Measurements from ENCODE around the gene BRF1.

BRF1 gene

DNA sequence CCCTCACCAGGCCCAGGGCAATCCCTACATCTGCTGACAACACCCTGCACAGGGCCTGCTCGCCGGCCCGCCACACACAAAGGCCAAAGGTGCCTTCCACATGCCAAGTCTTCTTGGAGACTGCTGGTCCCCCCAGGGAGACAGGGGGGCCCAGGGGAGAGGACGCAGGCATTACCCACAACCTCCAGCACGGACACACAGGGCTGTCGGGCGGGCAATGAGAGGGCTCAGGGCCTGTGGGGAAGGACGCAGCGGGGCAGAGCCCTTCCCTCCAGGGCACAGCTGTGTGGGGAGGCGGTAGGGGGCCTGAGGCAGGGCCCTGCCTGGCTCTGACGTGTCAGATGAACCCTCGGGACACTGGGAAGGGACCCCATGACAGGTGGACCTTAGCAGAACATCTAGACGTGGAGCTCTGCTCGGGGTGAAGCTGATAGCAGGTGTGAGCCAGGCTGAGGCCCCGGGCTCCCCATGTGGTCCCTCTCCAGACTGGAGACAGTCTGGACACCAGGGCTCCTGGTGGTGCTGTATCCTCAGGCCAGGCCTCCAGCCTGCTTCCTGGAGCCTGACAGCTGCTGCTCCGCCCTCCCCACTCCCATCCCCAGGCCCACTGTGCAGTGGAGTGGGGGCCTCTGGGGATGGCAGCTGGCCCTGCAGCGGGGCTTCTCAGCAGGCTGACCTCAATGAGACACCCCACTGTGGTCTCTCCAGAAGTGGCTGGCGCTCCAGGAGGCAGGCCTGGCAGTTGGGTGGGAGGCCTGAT lies 88.1 kb downstream of the BRF1 start:
- DNase-seq (ENCODE audit: low read depth in 2 of 3, low spot score in 1 of 3) = no peak

DNA sequence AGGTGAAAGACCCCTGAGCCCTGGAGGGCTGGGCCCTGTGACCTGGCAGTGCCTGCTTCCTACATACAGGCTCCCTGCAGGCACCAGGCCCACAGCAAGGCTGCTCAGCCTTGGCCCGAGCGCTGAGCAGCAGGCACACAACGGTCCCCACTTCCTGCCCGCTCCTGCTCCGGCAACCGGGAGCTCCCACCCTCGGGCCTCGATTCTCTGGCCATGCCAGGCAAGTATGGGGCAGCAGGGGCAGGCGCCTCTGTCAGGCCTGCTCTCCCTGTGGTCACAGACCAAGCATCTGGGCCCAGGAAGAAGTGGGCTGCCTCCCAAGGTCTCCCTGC lies 89.1 kb downstream of the BRF1 start:
- DNase-seq (ENCODE audit: low read depth in 2 of 3, low spot score in 1 of 3) = no peak

DNA sequence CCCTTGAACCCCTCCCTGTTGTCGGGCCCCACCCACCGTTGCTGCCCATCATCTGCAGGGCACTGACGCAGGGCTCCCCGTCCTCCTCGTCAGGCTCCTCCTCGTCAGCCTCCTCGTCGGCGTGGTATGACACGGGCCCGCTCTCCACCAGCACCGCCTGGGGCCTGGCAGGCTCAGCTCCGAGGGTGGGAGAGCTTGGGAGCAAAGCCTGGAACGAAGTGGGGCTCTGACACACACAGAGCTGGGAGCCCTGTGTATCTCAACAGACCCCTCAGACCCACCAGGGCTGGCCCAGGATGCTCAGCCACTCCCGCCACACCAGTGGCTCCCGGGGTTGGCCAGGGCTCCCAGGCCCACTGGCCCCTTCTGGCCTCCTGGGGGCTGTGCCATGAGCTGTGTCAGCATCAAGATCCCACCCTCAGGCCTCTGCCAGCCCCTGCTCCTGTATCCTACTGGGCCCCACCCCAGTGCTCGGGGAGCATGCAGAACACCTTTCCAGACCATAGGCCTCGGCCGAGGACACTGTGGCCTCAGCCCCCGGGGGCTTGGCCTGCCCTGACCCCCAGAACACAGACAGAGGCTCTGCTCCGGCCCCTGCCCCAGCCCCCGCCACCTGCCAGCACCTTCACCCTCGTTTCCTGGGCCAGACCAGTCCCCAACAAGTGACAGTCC lies 89.6 kb downstream of the BRF1 start:
- no peak for DNase-seq (ENCODE audit: low read depth in 2 of 3, low spot score in 1 of 3)

DNA sequence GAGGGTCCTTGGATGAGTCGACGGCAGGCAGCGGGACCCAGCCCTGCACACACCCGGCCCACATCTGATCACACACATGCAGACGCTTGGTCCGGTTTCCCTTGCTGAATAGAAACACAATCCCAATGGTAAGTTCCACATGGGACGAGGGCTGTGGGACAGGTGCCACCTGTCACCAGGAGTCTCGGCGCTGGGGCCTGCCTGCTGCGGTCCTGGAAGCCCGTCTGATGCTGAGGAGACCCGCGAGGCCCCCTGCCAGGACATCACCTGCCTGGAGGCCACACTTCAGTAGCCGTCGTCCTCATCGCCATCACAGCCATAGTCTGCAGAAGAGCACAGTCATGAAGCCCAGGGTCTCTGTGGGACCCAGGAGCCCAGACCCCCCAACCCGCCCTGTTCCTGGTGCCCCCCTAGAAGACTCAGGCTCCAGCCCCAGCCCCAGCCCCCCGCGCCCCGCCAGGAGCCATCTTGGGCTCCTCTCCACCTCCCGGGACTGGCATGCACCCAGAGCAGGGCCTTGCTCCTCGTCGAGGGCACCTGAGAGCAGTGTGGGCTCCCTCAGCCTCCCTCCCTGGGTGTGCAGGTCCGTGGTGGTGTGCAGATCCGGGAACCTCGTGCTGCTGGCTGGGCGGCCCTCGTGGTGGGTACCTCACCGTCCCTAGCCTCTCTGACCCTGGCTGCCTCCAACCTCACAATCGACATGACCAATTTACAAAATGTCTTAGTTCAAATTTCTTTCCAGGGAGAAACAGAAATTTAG lies 90.4 kb downstream of the BRF1 start:
- DNase-seq (ENCODE audit: low read depth in 2 of 3, low spot score in 1 of 3) = no peak

DNA sequence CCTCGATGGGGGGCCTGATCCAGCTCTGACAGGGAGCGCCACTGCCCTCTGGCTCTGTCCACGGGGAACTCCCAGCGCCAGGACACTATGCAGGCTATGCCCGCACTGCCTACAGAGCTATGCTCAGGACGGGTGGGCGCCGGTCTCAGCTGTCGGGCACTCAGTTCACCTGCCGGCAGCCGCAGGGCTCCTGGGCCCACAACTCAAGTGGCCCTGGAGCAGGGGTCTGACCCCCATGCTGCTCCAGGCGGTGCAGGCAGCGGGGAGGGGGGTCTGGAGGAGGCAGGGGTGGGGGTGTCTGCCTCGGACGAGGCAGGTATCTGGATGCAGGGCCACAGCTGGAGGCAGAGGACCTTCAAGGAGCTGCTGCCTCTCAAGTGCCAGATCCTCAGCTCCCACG lies 91.2 kb downstream of the BRF1 start:
- no peak for DNase-seq (ENCODE audit: low read depth in 2 of 3, low spot score in 1 of 3)

DNA sequence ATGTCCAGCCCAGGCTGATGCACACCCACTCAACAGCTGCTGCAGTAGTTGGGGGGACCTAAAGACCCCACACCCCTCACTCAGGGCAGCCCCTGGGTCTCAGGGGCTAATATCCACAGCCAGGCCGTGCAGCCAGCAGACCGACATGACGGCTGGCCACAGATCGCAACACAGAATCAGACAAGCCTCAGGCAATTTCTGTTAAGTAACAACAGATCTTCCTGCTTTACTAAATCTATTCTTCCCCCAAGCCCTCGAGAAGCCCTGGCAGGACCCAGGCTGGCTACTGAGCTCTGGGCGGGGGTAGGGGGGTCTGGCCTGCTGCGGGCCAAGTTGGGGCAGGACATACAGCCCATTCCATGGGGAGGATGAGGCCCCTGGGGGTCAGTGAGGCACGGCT lies 91.7 kb downstream of the BRF1 start:
- no peak for DNase-seq (ENCODE audit: low read depth in 2 of 3, low spot score in 1 of 3)

DNA sequence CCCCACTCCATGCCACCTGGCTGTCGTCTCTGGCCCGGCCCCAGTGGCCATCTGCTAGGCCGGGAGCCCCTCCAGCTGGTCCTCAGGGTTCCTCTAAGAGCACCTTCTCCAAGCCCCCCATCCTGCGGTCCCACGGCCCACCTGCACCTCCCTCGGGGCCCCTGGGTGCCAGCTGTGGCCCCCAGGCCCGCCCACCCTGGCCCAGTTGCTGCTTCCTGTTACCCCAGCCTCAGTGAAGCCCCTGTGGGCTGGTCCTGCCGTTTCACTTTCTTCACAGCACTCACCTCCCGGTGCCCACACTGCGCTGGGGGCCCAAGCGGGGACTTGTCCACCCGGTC lies 92.1 kb downstream of the BRF1 start:
- DNase-seq (ENCODE audit: low read depth in 2 of 3, low spot score in 1 of 3) = no peak

DNA sequence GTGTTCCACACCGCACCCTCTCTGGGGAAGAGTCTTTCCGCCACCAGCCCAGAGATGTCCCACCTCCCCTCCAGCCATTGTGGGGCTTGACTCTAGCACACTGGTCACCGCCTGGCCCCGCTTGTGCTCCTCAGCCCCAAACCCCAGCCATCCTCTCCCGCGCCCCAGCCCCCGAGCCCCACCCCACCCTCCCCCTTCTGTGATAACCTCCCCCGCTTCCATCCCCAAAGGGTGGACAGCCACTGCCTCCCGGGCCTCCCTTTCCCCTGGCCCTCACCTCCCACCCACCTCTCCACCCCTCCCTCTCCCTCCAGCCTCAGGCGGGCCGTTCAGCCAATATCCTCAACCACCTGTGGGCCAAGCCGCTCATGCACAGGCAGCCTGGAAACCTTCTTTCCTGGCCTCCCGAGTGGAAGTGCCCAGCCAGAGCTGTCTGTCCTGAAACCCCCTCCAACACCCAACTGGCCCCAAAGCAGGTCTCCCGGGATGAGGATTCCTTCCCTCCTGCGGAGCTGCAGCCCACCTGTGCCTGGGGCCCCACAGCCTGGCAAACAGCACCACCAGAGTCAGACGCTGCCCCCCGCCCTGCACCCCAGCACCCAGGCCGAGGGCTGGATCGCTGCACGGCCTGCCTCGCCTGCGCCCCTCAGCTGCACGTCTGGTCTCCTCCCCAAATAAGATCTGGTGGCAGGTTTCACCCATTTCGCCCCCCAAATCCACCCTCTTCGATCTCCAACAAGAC lies 92.6 kb downstream of the BRF1 start:
- no peak for DNase-seq (ENCODE audit: low read depth in 2 of 3, low spot score in 1 of 3)

DNA sequence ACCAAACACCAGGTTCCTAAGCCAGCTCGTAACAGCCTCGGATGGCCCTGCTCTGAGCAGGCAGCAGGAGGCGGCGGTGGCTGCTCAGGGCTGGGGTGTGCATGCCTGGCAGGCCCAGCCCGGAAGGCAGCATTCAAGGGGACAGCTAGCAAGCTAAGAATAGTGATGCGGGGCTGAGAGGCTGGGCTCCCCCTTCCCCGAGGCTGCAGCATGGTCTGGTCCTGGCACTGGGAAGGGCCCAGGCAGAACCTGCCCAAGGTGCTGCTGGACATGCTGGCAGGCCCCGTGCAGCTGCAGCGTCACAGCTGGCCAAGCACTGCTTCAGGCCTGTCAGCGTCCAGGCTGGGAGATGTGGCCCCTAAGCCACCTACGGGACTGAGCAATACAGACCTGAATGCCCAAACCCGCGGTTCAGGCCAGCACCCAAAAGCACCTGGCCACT lies 93.3 kb downstream of the BRF1 start:
- DNase-seq (ENCODE audit: low read depth in 2 of 3, low spot score in 1 of 3) = no peak

DNA sequence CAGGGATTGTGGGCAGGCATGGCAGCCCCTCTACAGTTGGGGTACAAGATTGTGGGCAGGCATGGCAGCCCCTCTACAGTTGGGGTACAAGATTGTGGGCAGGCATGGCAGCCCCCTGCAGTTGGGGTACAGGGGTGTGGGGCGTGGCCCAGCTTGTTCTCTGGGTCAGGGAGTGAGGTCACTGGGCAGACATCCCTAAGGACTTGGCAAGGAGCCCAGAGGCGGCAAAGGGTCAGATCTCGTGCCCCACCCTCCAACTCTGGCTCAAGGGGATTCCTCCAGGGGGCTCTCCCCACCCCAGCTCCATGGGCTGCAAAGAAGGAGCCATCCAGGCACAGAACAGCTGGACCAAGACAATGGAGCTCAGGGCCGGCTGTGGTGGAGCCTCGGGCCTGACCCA lies 93.9 kb downstream of the BRF1 start:
- DNase-seq (ENCODE audit: low read depth in 2 of 3, low spot score in 1 of 3) = no peak

DNA sequence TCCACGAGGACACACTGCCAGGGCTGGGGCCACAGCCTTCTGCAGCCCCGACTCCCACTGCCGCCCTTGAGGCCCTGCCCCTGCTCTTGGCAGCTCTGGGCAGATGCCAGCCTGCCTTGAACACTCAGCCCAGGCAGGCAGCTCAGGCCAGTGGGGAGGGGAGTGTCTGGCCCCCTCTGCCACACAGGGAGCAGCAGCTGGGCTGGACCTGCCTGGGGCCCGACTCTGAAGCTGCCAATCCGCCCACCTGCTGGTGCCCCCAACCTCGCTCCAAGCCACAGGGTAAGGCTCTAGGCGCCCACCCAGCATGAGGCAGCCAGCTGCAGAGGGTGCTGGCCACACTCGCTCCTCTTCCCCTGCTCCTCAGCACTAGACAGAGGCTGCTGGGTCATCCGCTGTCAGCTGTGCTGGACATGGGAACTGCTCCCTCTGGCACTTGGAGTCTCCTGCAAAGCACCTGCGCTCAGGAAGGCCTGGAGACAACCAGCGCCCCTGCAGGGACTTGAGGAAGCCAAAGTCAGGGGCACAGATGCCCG lies 95.1 kb downstream of the BRF1 start:
- no peak for DNase-seq (ENCODE audit: low read depth in 2 of 3, low spot score in 1 of 3)

DNA sequence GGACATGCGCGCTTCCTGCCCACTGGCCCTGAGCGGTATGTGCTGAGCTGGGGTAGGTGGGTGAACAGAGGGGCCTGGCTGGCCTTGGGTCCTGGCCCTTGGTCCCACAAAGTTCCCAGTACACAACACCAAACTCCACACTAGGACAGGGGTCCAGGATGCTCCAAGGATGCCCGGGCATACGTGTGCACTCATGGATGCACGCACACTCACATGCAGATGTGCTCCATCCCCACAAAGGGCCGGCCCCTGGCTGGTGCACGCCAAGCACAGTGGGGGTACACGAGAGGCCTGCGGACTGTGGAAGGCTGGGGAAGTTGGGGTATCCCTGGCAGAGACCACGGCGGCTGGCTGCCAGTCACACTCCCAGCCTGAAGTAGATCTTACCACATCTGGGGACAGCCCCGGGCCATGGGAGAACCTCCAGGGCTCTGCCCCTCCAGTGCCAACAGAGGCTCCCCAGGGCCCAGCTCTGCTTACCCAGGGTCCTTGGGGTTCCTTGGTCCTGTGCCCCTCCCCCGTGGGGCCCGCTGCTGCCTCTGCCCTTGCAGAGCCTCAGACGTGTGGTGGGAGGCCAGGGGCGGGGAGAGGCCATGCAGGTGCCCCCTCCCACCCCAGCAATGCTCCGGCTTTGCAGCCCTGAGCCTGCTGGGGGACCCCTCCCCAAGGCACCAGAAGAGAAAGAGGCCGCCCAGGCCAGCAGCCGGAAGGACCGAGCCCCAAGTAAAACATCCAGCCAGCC lies 95.7 kb downstream of the BRF1 start:
- DNase-seq (ENCODE audit: low read depth in 2 of 3, low spot score in 1 of 3) = no peak

DNA sequence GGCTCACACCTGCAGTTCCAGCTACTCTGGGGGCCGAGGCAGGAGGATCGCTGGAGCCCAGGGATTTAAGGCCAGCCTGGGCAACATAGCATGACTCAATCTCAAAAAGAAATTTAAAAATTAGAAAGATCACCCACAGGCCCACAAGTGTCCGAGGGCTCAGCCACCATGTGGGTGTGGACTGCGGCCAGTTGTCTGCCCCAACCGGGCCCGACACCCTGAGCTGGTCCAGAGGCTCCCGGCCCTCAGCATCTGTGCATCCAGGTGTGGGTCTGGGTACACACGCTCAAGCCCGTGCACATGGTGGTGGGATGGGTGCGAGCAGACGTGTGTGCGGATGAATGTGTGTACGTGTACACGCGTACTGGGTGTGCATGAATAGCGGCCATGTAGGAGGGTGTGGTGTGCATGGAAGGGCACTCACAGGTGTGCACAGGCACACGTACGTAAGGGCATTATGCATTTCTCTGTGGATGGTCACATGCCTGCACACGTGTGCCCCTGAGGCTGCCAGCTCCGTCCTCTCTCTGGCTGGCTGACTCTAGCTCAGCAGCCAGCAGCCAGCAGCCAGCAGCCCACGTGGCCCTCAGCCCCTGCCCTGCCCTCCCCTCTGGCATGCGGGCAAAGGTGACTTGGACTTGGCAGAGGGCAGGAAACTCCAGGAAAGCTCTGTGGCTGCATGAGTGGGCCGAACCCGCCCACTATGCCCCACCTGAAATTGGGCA lies 96.4 kb downstream of the BRF1 start:
- DNase-seq (ENCODE audit: low read depth in 2 of 3, low spot score in 1 of 3) = no peak

DNA sequence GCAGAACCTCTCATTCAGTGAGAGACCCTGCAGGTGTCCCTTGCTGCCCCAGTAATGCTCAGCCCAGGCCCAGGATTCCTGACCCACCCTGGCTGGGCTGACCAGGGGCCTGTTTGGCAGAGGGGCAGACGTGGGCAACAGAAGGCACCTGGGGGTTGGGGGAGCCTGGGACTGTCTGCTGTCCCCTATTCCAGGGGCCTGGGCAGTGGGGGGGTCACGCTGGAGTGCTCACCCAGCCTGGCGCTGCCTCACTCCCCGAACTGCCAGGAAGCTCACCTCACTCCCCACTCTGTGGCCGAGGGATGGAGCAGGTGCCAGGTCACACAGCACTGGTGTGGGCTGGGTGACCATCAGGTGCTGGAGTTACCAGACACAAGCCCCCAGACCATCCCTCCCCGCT lies 97.1 kb downstream of the BRF1 start:
- DNase-seq (ENCODE audit: low read depth in 2 of 3, low spot score in 1 of 3) = no peak

DNA sequence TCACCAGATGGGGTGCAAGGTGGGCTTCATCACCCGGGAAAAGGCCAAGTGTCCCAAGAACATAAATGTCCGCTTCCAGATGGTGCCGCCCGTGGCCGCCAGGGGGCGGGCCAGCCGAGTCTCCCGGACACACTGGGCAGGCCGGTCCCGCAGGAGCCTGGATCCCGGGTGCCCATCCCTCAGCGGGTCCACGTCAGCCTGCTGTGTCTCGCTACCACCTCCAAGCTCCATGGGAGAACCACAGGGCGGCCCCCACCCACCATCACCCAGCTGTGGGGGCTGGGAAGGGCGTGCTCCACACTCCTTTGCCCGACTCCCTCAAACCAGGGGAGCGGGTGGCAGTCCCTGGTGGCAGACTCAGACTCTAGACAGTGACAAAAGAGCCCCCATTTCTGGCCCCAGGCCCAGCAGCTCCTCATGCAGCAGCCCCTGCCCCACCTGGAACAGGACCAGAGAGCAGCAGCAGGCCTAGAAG lies 97.7 kb downstream of the BRF1 start:
- peak in 2 of 3 donors; percentile 56 to 64 for DNase-seq (ENCODE audit: low read depth in 2 of 3, low spot score in 1 of 3)

DNA sequence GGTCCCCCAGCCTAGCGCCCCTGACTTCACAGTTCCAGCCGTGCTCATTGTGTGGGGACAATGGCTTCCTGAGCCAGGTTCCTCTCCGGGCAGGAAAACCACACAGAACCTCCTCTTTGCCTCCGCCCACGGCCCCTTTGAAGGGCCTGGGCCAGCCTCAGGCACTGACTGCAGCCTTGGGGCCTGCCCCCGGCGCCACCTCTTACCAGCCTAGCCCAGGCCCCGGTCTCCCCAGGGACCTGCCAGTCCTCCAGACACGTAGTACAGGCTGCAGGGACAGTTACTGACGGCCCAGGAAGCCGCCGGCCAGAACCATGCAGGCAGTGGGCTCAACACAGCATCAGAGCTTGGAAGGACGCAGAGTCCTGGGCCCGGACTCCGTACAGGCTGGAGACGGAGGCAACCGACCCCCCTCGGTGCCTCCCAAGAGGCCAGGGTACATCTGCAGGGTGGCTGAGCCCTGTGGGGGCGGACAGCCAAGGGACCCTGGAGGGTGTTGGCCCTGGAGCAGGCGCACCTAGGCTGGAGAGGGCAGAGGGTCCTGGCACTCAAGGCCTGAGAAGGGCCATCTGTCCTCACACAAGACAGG lies 98.8 kb downstream of the BRF1 start:
- peak in 2 of 3 donors; percentile 34 to 37 for DNase-seq (ENCODE audit: low read depth in 2 of 3, low spot score in 1 of 3)

DNA sequence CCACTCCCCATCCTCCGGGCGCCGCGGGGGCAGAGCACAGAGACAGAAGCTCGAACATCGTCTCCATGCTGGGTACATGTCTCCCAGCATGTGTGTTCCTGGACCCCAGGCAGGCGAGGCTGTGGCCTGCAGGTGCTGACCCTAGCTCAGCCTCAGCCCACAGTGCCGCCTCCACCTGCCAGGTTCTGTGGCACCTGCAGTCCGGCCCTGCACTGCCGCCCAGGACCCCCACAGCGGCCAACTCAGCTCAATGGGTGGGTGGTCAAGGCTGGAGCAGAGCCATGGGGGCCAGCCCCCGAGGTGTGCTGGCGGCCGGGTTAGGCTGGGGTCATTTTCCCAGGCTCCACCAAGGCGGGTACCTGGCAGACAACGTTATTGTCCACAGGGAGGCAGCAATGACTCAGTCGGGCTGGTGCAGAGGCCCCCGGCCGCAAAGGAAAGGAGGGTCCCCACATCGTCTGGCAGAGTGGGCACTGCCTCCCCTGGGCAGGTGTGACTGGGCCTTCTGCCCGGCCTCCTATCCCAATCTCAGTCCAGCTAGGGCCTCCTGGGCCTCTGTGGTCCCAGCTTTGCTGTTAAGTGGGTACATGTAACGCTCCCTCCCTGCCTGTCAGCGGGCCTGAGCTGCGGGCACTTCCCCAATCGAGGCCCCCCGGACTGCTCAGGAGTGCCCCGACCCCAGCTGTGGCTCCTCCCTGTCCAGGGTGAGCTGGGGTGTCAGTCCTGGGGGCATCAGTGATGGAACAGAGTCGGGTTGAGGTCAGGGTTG lies 99.5 kb downstream of the BRF1 start:
- no peak for DNase-seq (ENCODE audit: low read depth in 2 of 3, low spot score in 1 of 3)

DNA sequence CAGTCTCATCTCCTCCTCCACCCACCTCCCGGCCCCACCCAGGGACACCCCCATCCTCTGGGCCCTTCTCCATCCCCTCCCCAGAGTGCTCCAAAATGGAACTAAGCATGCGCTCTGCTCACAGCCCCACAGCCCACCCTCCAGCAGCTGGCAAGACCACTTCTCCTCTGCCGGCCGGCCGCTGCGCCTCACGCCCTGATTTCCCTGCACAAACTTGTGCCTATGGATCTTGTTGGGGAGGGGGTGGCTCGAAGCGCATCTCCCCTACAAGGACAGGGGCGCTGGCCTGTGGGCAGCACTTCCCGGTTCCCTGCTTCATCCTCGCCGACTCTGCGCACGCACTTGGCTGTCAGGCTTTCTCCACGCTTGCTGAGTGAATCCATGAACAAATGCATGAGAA lies 100.2 kb downstream of the BRF1 start:
- no peak for DNase-seq (ENCODE audit: low read depth in 2 of 3, low spot score in 1 of 3)

DNA sequence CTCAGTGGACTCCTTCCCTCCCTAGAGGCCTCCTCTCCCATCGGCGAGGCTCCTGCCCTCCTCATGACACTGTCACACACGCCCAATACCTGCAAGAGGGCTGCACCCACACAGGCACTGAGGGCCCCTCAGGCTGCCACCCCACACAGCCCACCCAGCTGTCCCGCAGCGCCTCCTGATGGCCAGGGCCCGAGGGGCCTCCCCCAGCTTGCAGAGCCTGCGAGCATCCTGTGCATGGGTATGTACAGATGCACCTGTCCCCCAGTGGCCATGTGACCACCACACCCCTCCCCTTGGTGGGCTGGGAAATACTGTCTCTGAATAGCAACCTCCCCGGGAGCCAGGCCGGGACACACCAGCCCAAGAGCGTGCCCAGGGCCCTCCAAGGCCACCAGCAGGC lies 100.7 kb downstream of the BRF1 start:
- DNase-seq (ENCODE audit: low read depth in 2 of 3, low spot score in 1 of 3) = no peak

Measured in stimulated activated CD4-positive, alpha-beta T cell treated with anti-CD3 and anti-CD28 coated beads, Interleukin-12 subunit alpha, Interleukin-12 subunit beta, amount 100 ng/mL, for 48 hours (primary cell).